ENCODE measurements around the gene SNX19.
"Not testable (repeated sequence)": the region's sequence is repeated elsewhere in the genome, so short reads cannot be mapped to it uniquely, and the experiment has no call there.

Gene SNX19

DNA sequence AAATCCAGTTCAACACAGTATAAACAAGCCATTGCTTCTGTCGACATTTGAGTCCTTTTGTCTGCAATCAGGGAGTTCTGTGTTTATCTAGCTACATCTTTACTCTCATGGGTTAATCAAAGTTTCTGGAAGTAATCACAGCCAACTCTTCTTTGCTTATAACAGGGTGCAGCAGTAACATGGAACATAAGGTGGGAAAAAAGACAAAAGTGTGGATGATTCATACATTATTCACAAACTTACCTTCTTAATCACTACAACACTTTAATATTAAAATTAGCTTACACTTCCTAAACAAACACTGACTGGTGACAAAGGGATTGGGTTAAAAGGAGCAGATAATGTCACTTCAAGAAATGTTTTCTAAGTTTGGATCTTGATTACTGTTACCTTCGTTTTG is 44.7 kb downstream of the SNX19 start:
- DNase-seq: no peak

GRCh38 chr11:130868721-130869390 is 47.4 kb downstream of the SNX19 start:
- DNase-seq: no peak

DNA sequence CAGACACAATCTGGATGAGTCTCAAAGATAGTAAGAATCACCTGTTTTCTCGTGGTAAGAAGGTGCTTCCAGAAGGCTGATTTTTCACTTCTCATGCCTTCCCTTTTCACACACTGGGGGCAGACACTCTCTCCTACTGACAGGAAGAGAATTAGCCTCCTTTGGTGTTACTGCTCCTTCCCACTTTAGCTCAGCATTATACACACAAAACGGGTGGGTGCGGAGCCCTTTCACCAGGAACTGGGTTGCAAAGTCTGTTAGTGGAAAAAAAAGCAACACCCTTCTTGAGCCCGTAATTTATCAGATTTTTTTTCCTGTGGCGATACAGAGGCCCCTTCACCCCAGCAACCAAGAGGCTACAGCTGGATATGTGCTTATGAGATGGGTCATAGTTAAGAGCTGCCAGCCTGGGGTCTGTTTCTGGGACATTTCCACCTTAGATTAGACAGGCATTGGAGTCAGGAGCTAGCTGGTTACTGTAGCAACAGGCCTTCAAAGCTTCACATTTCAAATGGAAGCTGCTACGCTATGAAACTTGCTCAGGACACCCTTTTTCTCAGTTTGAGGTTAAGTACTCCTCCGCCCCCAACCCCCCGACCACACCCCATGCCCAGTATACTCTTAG is 48.1 kb downstream of the SNX19 start:
- DNase-seq: no peak

DNA sequence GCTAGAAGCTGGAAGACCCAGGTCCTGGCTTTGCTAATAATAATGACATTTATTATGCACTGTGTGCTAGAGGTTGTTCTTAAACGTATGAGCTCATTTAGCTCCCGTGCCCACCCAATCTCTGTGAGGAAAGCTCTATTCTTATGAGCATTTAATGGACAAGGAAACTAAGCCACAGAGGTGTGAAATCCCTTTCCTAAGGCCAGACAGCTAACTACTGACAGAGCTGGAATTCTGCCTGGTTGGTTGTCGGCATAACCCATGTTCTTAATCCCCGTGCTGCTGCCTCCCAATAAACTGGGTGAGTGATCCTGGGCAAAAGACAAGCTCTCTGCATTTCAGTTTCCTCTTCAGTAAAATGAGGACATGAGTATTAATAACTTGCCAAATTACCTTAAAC is 49.4 kb downstream of the SNX19 start:
- no peak for DNase-seq

- DNase-seq: no peak
These were observed 50.5 kb downstream of the SNX19 start for GRCh38 chr11:130865774-130866114.

- no peak for DNase-seq
These were observed 51.0 kb downstream of the SNX19 start for GRCh38 chr11:130865091-130865773.

DNA sequence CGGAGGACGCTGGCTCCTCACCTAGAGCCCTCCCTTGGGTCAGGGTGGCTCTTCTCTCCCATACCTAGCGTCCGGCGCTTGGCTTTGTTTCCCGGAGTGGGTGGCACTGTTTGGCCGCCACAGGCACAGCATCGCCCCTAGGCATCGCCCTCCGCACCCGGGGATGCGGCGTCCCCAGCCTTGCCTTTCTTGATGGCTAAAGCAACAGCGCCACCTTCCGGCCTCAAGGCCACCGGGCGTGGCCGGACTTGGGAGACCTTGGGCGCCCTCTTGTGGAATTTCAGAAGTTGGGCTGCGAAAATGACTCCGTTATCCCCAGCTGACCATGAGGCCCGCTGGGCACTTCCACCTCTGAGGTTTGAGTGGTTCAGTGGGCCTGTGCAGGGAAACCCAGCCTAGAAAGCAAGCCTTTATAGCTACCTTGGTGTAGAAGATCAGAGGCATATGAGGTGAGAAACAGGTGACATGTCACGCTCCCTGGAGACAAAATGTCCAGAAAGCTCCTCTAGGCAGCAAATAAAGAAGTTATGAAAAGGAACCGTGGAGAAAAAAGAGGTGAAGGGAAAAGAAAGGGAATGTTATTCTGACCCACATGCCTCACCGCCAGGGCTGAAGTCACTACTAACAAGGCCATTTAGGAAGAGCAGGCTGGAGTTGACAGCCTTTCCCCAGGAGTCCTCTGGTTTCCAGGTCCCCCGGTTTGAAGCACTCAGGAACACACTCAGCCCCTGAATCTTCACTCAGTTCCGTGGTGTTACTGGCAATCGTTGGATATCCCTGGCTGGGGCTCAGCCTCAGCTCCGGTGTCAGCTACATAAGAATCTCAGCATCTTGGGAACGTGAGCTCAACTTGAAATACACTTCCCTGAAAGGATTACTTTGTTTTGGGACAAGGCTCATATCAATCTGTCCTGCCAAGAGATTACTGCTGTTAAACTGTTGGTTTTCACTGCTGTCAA is 54.1 kb downstream of the SNX19 start:
- peak; percentile 75 for DNase-seq

GRCh38 chr11:130861283-130861682 is 55.0 kb downstream of the SNX19 start:
- DNase-seq: no peak

GRCh38 chr11:130859886-130860285 is 56.4 kb downstream of the SNX19 start:
- no peak for DNase-seq

DNA sequence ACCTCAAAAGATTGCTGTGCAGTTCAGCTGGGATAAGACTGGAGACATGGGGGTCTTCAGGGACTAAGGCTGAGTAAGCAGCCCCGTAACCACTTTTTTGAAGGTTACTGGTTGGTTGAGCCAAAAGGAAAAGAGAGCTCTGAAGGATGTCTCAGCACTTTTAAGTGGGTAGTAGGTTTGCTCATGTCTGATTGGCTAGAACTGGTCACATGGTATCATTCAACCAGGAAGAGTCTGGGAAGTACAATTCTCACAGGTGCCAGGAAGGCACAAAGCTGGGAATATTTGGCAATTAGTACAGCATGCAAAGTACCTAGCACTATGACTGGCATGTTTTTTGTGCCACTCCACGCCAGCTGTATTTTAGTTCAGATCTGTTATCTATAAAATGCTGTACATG is 58.1 kb downstream of the SNX19 start:
- no peak for DNase-seq

DNA sequence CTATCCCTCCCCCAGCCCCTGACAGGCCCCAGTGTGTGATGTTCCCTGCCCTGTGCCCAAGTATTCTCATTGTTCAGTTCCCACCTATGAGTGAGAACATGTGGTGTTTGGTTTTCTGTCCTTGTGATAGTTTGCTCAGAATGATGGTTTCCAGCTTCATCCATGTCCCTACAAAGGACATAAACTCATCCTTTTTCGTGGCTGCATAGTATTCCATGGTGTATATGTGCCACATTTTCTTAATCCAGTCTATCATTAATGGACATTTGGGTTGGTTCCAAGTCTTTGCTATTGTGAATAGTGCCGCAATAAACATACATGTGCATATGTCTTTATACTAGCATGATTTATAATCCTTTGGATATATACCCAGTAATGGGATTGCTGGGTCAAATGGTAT is 60.6 kb downstream of the SNX19 start:
- DNase-seq: not testable (repeated sequence)

GRCh38 chr11:130854483-130854882 is 61.8 kb downstream of the SNX19 start:
- DNase-seq: no peak

- DNase-seq: no peak
These were observed 63.7 kb downstream of the SNX19 start for GRCh38 chr11:130852589-130852988.

DNA sequence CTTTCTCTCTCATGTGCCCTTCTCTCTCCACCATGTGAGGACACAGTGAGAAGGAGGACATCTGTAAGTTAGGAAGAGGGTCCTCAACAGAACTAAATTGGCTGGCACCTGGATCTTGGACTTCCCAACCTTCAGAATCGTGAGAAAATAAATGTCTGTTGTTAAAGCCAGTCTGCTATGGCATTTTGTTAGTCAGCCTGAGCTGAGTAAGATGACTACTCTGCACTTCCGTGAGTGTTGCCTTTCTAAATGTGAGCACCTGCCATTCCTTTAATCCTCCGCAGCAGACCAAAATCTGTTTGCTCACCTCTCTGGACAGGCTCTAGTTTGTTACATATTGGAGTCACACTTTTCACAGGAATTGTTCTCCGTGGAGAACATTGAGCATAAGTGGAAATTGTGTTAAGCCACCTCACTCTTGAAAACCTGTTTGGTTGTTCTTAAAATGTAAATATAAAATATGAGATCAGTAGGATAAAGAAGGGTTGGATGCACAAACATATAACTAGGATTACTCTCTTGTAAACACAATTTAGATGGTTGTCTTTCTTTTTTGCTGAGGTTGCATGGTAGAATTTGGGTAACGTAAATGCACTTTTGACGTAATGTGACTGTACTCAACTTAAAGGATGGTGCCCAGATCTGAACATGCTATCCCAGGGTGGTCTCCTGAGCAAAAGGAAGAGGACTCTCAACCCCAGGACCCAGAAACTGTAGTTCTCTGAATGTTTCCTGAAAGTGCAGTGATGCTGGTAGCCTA is 65.9 kb downstream of the SNX19 start:
- DNase-seq: no peak

DNA sequence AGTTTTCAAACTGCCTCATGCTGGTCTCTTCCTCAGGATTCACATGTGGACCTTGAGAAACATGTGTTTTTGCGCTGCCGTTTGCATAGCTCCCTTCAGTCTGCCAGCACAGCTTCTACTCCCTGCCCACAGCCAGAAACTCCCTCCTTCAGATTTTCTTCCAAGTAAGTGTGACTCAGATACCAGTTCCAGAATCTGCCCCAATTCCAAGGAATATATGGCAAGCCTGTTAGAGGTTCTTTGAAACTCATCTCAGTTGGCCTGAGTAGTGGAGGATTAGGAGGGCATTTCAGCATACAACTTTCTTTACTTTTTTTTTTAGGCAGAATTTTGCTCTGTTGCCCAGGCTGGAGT is 67.1 kb downstream of the SNX19 start:
- DNase-seq: no peak

- no peak for DNase-seq
These were observed 67.7 kb downstream of the SNX19 start for GRCh38 chr11:130848361-130849214.

DNA sequence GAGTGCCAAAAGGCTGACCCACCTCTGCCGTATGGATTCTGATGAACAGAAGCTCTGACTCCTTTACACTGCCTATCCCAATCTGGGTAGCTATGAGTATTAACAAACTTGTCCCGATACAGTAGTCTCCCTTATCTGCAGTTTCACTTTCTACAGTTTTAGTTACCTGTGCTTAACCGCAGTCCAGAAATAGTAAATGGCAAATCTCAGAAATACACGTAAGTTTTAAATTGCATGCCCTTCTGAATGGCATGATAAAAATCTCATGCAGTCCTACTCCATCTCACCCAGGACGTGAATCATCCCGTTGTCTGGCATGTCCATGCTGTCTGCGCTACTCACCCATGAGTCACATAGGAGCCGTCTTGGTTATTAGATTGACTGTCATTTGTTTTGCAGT is 68.8 kb downstream of the SNX19 start:
- DNase-seq: no peak

DNA sequence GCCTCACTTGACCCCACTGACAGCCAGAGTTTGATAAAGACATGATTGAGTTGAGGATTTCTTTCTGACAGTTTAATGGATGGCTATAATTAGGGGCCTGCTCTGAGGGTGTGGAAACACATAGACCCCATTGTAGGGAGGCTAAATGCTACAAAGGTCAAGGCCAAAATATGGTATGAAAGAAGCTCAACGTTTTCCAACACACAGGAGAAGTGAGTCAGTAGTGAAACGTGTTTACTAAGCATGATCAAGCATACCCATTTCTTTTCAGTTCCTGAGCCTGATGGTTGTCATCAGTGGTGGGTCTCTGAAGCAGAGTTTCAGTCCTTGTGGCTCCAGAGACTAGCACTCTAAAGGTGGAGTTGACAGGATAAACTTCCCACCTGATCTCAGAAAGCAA is 69.7 kb downstream of the SNX19 start:
- no peak for DNase-seq

- no peak for DNase-seq
These were observed 74.3 kb downstream of the SNX19 start for GRCh38 chr11:130842001-130842400.

- no peak for DNase-seq
These were observed 75.6 kb downstream of the SNX19 start for GRCh38 chr11:130840679-130841078.

- DNase-seq: no peak
These were observed 76.2 kb downstream of the SNX19 start for GRCh38 chr11:130839981-130840666.
